Endothelial cell of umbilical vein (primary cell): ENCODE results near the gene ALK. TPM values are rescaled to one million over a fixed set of nuclear protein-coding genes. Genes with fewer than 3 reads are reported as not detected.

ENCODE experiments used
- BruUV-seq: library from RNA; stranded (reverse); fragments of 400-500 nt; replicated peaks from 2 replicates; lab custom pipeline; 2021; lab: Mats Ljungman, UMichigan
- CTCF ChIA-PET: fragments of 300-600, 350-600 bp; sonication (Branson Sonifier 250); formaldehyde crosslinking; loops from one replicate; lab custom pipeline; 2021; ENCODE audit warnings: antibody characterized with exemption, inconsistent platforms; lab: Charles Lee
- POLR2A ChIA-PET: fragments of 300-600, 350-600 bp; sonication (Branson Sonifier 250); formaldehyde crosslinking; loops from one replicate; lab custom pipeline; 2021; ENCODE audit warnings: antibody characterized with exemption, inconsistent platforms; lab: Charles Lee
- DNase-seq: peaks from one replicate; pipeline ENCODE4 v3.0.0-alpha.2; 2011; ENCODE audit warnings: low read depth, low spot score
- FAIRE-seq: peaks from 2 replicates; lab custom pipeline; 2011; peaks lifted over from hg19 to GRCh38; lab: Jason Lieb, UNC
- H2AFZ ChIP-seq: 2 replicates; pipeline ENCODE4 v1.6.0; 2012; ENCODE audit warnings: low read depth, low read length, control low read depth, inconsistent platforms
- H3K27ac ChIP-seq: 2 replicates; pipeline ENCODE4 v1.5.1; 2011; ENCODE audit warnings: low read depth, mild to moderate bottlenecking, control low read depth, low read length, moderate library complexity; ENCODE audit not compliant: insufficient read depth
- H3K27me3 ChIP-seq, 2 experiments: 2 replicates each; pipeline versions ENCODE4 v1.6.0 to v1.6.1; 2011; ENCODE audit warnings: low read length in 2 of 2, mixed read lengths in 1 of 2; ENCODE audit not compliant: control insufficient read depth in 2 of 2, insufficient read depth in 2 of 2
- H3K36me3 ChIP-seq, 2 experiments: 2 replicates in 1 of 2; 3 replicates in 1 of 2; pipeline ENCODE4 v1.5.1; 2011; ENCODE audit warnings: low read length in 2 of 2, mild to moderate bottlenecking in 1 of 2, moderate library complexity in 1 of 2; ENCODE audit not compliant: control insufficient read depth in 2 of 2, insufficient read depth in 2 of 2; ENCODE audit errors: extremely low read depth in 1 of 2
- H3K4me1 ChIP-seq: 3 replicates; pipeline ENCODE4 v1.5.1; 2011; ENCODE audit warnings: mild to moderate bottlenecking, low read length; ENCODE audit not compliant: control insufficient read depth, insufficient read depth; ENCODE audit errors: extremely low read depth
- H3K4me2 ChIP-seq: 2 replicates; pipeline ENCODE4 v1.6.1; 2011; ENCODE audit warnings: low read length, control low read depth, mixed read lengths; ENCODE audit not compliant: insufficient read depth
- H3K4me3 ChIP-seq, 3 experiments: fragments of 200-600 bp in 1 of 3; sonication (generic), shearing (Covaris generic) in 1 of 3; replicated peaks in 1 of 3; 2 replicates each; pipeline ENCODE4 v1.5.1; 2011 to 2016; ENCODE audit warnings: control low read depth in 3 of 3, low read length in 3 of 3, mild to moderate bottlenecking in 2 of 3, inconsistent platforms in 1 of 3, low read depth in 1 of 3, moderate library complexity in 1 of 3; ENCODE audit not compliant: insufficient read depth in 1 of 3
- H3K79me2 ChIP-seq: 2 replicates; pipeline ENCODE4 v1.6.0; 2012; ENCODE audit warnings: low read length, inconsistent platforms; ENCODE audit not compliant: control insufficient read depth, insufficient read depth
- H3K9ac ChIP-seq: replicated peaks from 2 replicates; pipeline ENCODE3; 2011; ENCODE audit warnings: low read length, control low read depth; ENCODE audit not compliant: insufficient read depth; ENCODE audit errors: extremely low read depth
- H3K9me1 ChIP-seq: replicated peaks from 3 replicates; pipeline ENCODE4 v1.6.0; 2011; ENCODE audit warnings: mild to moderate bottlenecking, low read length; ENCODE audit not compliant: control insufficient read depth, insufficient read depth; ENCODE audit errors: extremely low read depth
- H3K9me3 ChIP-seq: replicated peaks from 2 replicates; pipeline ENCODE4 v1.5.1; 2012; ENCODE audit warnings: low read length, inconsistent platforms; ENCODE audit not compliant: control insufficient read depth, insufficient read depth
- H4K20me1 ChIP-seq: replicated peaks from 2 replicates; pipeline ENCODE3; 2011; ENCODE audit warnings: mild to moderate bottlenecking, low read length; ENCODE audit not compliant: control insufficient read depth, insufficient read depth; ENCODE audit errors: extremely low read depth
- CTCF ChIP-seq, 2 donors: IDR thresholded peaks; 1 replicate in 1 of 2; 2 replicates in 1 of 2; pipeline ENCODE4 v1.5.1; 2011; ENCODE audit warnings: low read length in 2 of 2, mild to moderate bottlenecking in 2 of 2, moderate library complexity in 2 of 2, control low read depth in 1 of 2, inconsistent platforms in 1 of 2, low read depth in 1 of 2; ENCODE audit not compliant: insufficient read depth in 1 of 2; ENCODE audit errors: extremely low read depth in 1 of 2
- EZH2 ChIP-seq: IDR thresholded peaks from 2 replicates; pipeline ENCODE4 v1.6.1; 2012; ENCODE audit warnings: borderline replicate concordance, low read depth, mild to moderate bottlenecking, moderate library complexity, low read length, inconsistent platforms; ENCODE audit not compliant: severe bottlenecking
- FOS ChIP-seq: IDR thresholded peaks from 2 replicates; pipeline ENCODE4 v1.6.1; 2011; ENCODE audit warnings: mild to moderate bottlenecking, low read length, moderate library complexity, borderline replicate concordance; ENCODE audit not compliant: insufficient read depth
- GATA2 ChIP-seq: IDR thresholded peaks from 2 replicates; pipeline ENCODE4 v1.7.0; 2011; ENCODE audit warnings: low read depth, mild to moderate bottlenecking, moderate library complexity, mixed read lengths, low read length; ENCODE audit not compliant: insufficient read length, insufficient read depth
- JUN ChIP-seq: IDR thresholded peaks from 2 replicates; pipeline ENCODE4 v1.6.1; 2011; ENCODE audit warnings: borderline replicate concordance, low read depth; ENCODE audit not compliant: insufficient read length, insufficient read depth
- MAX ChIP-seq: IDR thresholded peaks from 2 replicates; pipeline ENCODE4 v1.6.1; 2011; ENCODE audit not compliant: insufficient read depth, insufficient read length
- MYC ChIP-seq: IDR thresholded peaks from one replicate; pipeline ENCODE4 v1.6.1; 2011; ENCODE audit warnings: mild to moderate bottlenecking, low read depth, low read length
- POLR2A ChIP-seq: IDR thresholded peaks from 2 replicates; pipeline ENCODE4 v1.6.1; 2012; ENCODE audit warnings: low read depth, mild to moderate bottlenecking, control low read depth, low read length
- POLR2AphosphoS5 ChIP-seq: IDR thresholded peaks from 2 replicates; pipeline ENCODE4 v1.6.1; 2012; ENCODE audit warnings: low read depth, mild to moderate bottlenecking, control low read depth, low read length, moderate library complexity; ENCODE audit not compliant: insufficient read depth
- dilution Hi-C: fragments of 300-500 bp; cut with MboI; formaldehyde crosslinking; loops from one replicate; pipeline ENCODE4 v1.15.0; 2019; ENCODE audit warnings: low sequenced_read_pairs; ENCODE audit not compliant: extremely low pct_ligation_motif_present
- intact Hi-C: fragments of 100-400 bp; cut with micrococcal nuclease; formaldehyde crosslinking; loops from one replicate; pipeline ENCODE4 v1.10.0; 2022
- polyA plus RNA-seq, 4 experiments: library from polyadenylated mRNA; depleted of rRNA in 3 of 4; stranded (reverse) in 3 of 4; unstranded in 1 of 4; fragments of >200 nt; gene quantifications; 2 replicates each; pipeline versions ENCODE4 v1.2.1 to v1.2.3, GENCODE V29; 2011 to 2012; ENCODE audit warnings: missing spikeins in 1 of 4
- total RNA-seq: library from RNA; stranded (reverse); gene quantifications from 2 replicates; pipeline ENCODE4 v1.2.3, GENCODE V29; 2021

ALK gene
- total and polyA plus RNA-seq, 2 donors (not counting 3 experiments of a cell fraction or from before 2014, with no cell fraction given), result not detected

DNA sequence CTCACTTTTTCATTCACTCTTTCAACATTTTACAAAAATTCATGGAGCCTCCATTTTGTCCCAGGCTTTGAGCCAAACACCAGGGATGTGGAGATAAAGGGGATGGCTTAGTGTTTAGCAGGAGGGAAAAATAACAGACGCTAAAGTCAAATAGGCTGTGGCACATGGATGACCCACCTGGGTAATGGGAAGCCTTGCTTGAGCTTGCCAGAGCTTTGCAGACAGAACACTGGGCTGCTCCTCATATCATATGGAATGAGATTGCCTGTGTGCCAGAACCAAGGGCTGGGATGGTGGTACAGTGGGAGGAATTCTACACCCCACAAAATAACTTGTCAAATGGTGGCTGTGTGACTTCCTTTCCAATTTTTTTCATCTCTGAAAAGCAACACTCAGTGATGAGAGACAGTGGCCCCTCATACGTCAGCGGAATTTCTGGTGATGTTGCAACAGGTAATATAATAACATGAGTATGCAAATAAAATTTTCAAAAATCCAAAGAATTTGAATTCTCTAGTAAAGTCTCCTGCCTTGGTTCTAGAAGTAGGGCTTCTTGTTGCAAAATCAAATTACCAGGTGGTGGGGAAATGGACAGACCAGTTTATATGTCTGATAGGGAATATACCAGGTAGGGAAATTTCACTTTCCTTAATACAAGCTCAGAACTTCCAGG is 553.3 kb downstream of the ALK start:
- H3K4me2 ChIP-seq, result no peak overlapping the region
- no peaks in the 10 kb centered on the region for H3K27me3 ChIP-seq
- no peaks in the 10 kb centered on the region for H4K20me1 ChIP-seq
- no peak overlapping the region for H3K27ac ChIP-seq
- dilution Hi-C loops (no loop called here), intact Hi-C loops (no loop called here)
- H3K9me3 ChIP-seq, result no peaks in the 10 kb centered on the region
- FAIRE-seq (no peak), DNase-seq (no peak)
- no peak overlapping the region for H3K4me3 ChIP-seq
- TF ChIP-seq JUN, result no peak
- TF ChIP-seq MAX, result no peak
- TF ChIP-seq MYC, result no peak
- no peak for TF ChIP-seq EZH2
- no peak for TF ChIP-seq POLR2AphosphoS5
- no peak for TF ChIP-seq CTCF (IDR thresholded peaks at IDR 0.05; ENCODE audit: extremely low read depth in 1 of 2, insufficient read depth in 1 of 2, low read depth in 1 of 2, low read length in 2 of 2)
- no peak for TF ChIP-seq GATA2
- no peak for TF ChIP-seq FOS
- no peak for TF ChIP-seq POLR2A
- no TSS peak for BruUV-seq
- H3K79me2 ChIP-seq, result no peaks in the 10 kb centered on the region
- H3K9ac ChIP-seq, result no peak overlapping the region
- POLR2A ChIA-PET, result no interaction called here
- no peaks in the 10 kb centered on the region for H3K4me1 ChIP-seq
- H3K36me3 ChIP-seq, result no peaks in the 10 kb centered on the region
- H3K9me1 ChIP-seq, result no peaks in the 10 kb centered on the region
- no peak overlapping the region for H2AFZ ChIP-seq
- CTCF ChIA-PET, result no interaction called here
